ENCODE results near the gene SCN1A. TPM values are rescaled to one million over a fixed set of nuclear protein-coding genes. Genes with fewer than 3 reads are reported as not detected.

The SCN1A gene
- total and polyA plus RNA-seq, 2 donors (not counting 3 experiments of a cell fraction or from before 2014, with no cell fraction given), result not detected

DNA sequence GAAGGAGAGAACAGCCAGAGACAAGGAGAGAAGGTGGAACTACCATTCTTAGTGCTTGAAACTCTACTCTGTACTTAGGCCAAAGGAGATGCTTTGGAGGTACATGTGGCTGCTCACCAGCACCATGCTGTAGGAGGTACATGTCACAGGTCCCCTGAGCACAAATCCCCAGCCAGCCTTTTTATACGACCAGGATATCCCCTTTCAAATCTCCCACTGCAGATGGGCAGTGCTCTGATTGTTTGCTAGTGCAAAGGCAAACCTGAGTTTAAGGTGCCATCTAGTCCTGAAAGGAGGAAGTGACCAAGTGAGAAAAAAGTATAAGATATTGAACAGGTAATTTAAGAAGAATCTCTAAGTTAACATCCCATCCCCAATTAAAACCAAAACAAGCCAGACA is 157.2 kb downstream of the SCN1A start:
- H4K20me1 ChIP-seq (replicated peaks; ENCODE audit: control insufficient read depth, extremely low read depth, insufficient read depth, low read length), result no peaks in the 10 kb centered on the region
- no peak for TF ChIP-seq POLR2AphosphoS5 (IDR thresholded peaks at IDR 0.05; ENCODE audit: insufficient read depth, low read depth, low read length)
- no peak for TF ChIP-seq POLR2A (IDR thresholded peaks at IDR 0.05; ENCODE audit: low read depth, low read length)
- no peak for TF ChIP-seq GATA2 (IDR thresholded peaks at IDR 0.05; ENCODE audit: insufficient read depth, insufficient read length, low read depth, low read length)
- no peak for TF ChIP-seq CTCF (IDR thresholded peaks at IDR 0.05; ENCODE audit: extremely low read depth in 1 of 2, insufficient read depth in 1 of 2, low read depth in 1 of 2, low read length in 2 of 2)
- no peak for TF ChIP-seq JUN (IDR thresholded peaks at IDR 0.05; ENCODE audit: borderline replicate concordance, insufficient read depth, insufficient read length, low read depth)
- no peak for TF ChIP-seq EZH2 (IDR thresholded peaks at IDR 0.05; ENCODE audit: borderline replicate concordance, low read depth, low read length, severe bottlenecking)
- TF ChIP-seq MAX (IDR thresholded peaks at IDR 0.05; ENCODE audit: insufficient read depth, insufficient read length), result no peak
- TF ChIP-seq FOS (IDR thresholded peaks at IDR 0.05; ENCODE audit: borderline replicate concordance, insufficient read depth, low read length), result no peak
- TF ChIP-seq MYC (IDR thresholded peaks at IDR 0.05; ENCODE audit: low read depth, low read length), result no peak
- H3K9me3 ChIP-seq (replicated peaks; ENCODE audit: control insufficient read depth, insufficient read depth, low read length), result no peaks in the 10 kb centered on the region
- H3K4me3 ChIP-seq (replicated peaks in 1 of 3; ENCODE audit: insufficient read depth in 1 of 3, low read depth in 1 of 3, low read length in 3 of 3), result no peak overlapping the region
- DNase-seq (ENCODE audit: low read depth, low spot score), result no peak
- no peak overlapping the region for H3K27ac ChIP-seq (ENCODE audit: insufficient read depth, low read depth, low read length)
- no peaks in the 10 kb centered on the region for H3K9me1 ChIP-seq (replicated peaks; ENCODE audit: control insufficient read depth, extremely low read depth, insufficient read depth, low read length)
- POLR2A ChIA-PET, result no interaction called here
- no peaks in the 10 kb centered on the region for H3K36me3 ChIP-seq (ENCODE audit: control insufficient read depth in 2 of 2, extremely low read depth in 1 of 2, insufficient read depth in 2 of 2, low read length in 2 of 2)
- H3K4me1 ChIP-seq (ENCODE audit: control insufficient read depth, extremely low read depth, insufficient read depth, low read length), result no peaks in the 10 kb centered on the region
- dilution Hi-C loops (cut with MboI; ENCODE audit: extremely low pct_ligation_motif_present, low sequenced_read_pairs), result no loop called here
- no TSS peak for BruUV-seq (replicated peaks)
- no peaks in the 10 kb centered on the region for H3K79me2 ChIP-seq (ENCODE audit: control insufficient read depth, insufficient read depth, low read length)
- CTCF ChIA-PET, result interaction anchor here (0.9 to 5.6 kb wide), 4 partner anchors 9 to 157 kb away, joined by 3 to 35 read pairs (median 4); partner anchors contain the start of genes SCN1A and TTC21B
- no peak overlapping the region for H3K4me2 ChIP-seq (ENCODE audit: insufficient read depth, low read length)
- no peak for FAIRE-seq
- no peak overlapping the region for H2AFZ ChIP-seq (ENCODE audit: low read depth, low read length)
- intact Hi-C loops (cut with micrococcal nuclease), result no loop called here
- H3K9ac ChIP-seq (replicated peaks; ENCODE audit: extremely low read depth, insufficient read depth, low read length), result no peak overlapping the region
- peaks cover 0 to 1% of the 10 kb centered on the region in 2 experiments for H3K27me3 ChIP-seq (ENCODE audit: control insufficient read depth in 2 of 2, insufficient read depth in 2 of 2, low read length in 2 of 2)

Measured in endothelial cell of umbilical vein (primary cell).